Activated CD4-positive, CD25-positive, alpha-beta regulatory T cell treated with anti-CD3 and anti-CD28 coated beads, Interleukin-2, amount 50 U/mL, for 24 hours (primary cell): ENCODE results near the gene FAM163A.
A peak's percentile ranks its signal among the peaks of the same experiment; 100 is the strongest.
"Not testable (repeated sequence)": the region's sequence is repeated elsewhere in the genome, so short reads cannot be mapped to it uniquely, and the experiment has no call there.

ENCODE experiments used
- ATAC-seq, 2 donors: fragments of 150-1000 bp; cut with Tn5 transposase; one replicate each; pipeline ENCODE4 v1.10.0; 2021; ENCODE audit warnings: mild to moderate bottlenecking in 1 of 2, moderate library complexity in 1 of 2

FAM163A gene

DNA sequence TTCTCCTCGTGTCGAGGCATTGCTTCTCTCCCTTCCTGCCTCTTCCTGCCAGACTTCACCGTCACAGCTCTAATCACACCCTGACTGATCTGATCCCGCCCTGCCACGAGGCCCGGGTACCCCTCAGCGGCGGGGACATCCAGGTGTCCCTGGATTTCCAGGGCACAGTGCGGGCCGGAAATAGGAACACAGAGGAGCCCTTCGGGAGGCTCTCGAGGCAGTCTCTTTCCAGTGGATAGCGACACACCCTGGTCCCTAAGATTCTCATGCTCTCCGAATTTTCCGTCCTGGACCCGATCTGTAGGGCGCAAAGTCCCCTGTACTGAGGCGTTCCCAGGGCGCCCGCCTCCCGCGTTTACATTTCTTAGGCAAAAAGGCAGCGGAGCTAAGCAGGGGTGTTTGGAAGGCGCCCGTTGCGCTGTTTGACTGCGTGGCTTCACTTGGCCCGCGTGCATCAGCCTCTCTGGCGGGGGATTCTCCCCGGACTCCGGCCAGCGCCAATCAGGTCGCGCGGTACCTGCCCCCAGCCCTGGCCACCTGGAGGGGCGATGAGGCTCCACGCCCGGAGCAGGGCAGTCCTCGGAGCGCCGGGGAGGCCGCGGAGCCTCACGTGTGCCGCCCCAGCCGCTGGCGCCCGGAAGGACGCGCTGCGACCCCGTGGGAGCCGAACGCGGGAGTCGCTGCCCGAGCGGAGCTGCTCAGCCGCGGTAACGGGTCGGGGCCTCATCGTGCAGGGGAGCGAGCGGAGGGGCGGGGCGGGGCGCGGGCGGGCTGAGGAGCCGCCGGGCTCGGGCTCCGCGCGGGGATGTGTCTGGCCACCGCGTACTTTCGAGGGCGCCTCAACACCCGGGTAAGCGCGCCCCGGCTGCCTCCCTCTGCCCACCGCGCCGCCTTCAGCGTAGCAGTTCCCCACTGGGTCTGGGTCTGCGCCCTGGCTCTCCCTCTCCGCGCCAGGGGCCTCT is at the start of gene FAM163A:
FAM163A (plus strand) TSS at position 575 of the 962 bp plus-strand sequence. CDS start 69,807 bp downstream, outside the sequence.
- ATAC-seq: no peak

DNA sequence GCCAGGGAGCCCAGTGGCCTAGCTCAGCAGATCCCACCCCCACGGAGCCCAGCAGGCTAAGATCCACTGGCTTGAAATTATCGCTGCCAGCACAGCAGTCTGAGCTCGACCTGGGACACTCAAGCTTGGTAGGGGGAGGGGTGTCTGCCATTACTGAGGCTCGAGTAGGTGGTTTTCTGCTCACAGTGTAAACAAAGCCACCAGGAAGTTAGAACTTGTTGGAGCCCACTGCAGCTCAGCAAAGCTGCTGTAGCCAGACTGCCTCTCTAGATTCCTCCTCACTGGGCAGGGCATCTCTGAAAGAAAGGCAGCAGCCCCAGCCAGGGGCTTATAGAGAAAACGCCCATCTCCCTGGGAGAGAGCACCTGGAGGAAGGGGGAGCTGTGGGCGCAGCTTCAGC is 48.6 kb upstream of the FAM163A start:
- not testable (repeated sequence) for ATAC-seq

DNA sequence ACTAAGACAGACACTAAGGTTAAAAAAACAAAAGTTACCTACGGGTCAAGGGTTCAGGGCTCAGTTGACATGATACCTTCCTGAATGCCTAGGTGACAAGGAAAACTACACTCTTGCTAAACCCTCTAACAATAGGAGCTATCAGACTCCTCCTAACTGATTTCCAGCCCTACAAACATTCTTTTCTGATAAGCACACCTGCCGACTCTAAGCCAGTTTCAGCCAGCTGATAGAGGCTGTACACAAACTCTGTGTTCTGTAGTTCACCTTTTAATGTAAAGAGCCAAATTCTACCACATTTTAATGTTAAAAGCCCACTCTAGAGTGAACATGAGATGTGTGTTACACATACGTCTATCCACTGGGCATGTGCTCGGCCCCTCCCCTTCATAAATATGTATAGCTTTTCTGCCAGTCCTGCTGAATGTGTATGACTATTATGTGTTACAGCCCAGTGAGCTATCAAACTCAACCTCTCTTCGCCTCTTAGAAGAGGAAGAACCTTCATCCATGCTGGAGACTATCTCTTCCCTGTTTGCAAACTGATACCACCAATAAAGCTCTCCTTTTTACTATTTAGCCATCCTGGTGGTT is 40.0 kb upstream of the FAM163A start:
- no peak for ATAC-seq

DNA sequence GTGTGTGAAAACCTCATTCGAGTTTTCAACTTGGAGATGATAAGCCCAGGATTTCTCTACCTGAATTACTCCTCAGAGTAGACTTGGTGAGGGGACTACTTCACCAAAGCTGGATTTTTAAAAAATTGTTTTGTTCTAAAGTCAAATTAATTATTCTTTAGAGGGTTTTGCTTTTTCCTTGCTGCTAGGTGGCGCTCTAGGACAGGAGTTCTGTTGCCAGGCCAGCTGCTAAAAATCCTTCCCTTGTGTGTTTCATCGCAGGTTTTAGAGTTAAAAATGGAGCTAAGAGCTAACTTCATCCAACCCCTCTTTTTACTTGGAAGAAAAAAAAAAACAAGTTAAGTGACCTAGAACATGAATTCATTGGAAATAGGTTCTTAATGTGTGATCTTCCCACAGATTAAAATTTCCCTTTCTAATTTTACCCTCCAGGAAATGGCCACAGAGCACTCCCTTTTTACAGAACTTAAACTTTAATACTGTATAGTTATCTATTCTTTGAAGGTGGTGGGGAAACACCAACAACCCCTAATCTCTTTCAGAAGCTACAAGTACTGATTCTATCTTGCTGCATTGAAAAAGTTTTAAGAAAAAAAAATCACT is 36.7 kb upstream of the FAM163A start:
- ATAC-seq: no peak

DNA sequence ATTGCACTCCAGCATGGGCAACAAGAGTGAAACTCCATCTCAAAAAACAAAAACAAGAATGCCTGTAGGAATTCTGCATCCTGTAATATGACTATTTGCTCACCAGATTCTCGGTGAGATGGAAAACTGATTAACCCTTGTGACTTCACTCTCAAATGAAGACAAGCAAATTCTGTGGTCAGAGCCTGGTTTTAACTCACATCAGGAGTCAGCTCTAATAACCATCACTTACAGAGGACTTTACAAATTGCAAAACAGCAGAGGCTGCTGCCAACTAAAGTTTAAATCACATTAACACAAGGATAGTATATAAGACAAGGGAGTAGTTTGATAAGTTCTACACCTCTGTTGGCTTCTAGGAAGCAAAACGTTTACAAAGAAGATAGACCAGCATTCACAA is 35.7 kb upstream of the FAM163A start:
- no peak for ATAC-seq

DNA sequence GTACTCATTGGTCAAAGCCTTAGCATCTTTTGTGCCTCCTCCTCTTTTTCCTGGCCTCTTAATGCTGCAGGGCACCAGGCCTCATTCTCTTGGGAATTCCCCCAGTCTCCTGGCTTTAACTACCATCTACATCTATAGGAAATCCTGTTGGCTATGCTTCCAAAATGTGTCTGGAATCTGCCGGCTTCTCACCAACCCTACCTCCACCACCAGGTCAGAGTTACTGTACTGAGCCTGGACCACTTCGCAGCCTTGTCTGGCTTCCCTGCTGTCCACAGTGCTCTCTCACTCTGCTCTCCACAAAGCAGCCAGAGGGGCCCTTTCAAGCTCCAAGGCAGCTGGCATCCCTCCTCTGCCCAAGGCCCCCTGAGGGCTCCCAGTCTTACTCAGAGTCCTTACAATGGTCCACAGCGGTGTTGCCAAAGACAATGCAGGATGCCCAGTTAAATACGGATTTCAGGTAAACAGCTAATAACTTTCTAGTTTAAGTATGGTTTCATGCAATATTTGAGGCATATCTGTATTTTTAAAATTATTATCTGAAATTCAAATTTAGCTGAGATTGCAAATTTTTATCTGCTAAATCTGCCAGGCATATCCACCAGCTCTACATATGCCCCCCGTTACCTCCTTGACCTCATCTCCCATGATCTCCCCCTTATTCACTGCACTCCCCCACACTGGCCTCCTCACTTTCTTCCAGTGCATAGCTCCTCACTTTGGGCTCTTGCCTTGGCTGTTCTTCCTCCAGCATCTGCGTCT is 34.5 kb upstream of the FAM163A start:
- ATAC-seq: no peak

DNA sequence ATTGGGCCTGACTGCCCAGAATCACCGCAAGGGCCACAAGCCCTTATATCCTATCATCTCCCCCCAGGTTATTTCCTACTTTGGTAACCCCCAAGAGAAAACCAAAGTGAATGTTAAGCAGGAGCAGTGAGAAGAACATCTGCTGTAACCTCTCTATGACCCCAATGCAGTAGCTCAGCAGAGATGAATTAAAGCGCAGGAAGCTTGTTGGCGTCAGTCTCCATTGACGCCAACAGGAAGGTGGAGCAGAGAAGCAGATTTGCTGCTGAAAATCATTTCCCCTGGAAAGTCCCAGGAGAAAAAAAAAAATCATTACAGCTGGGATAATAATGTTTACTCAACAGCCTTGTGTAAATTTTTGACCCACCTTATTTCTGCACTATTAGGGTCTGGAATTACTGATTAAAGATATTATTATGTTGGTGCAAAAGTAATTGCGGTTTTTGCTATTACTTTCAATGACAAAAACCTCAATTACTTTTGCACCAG is 33.2 kb upstream of the FAM163A start:
- ATAC-seq: peak in 1 of 2 donors; percentile 21

DNA sequence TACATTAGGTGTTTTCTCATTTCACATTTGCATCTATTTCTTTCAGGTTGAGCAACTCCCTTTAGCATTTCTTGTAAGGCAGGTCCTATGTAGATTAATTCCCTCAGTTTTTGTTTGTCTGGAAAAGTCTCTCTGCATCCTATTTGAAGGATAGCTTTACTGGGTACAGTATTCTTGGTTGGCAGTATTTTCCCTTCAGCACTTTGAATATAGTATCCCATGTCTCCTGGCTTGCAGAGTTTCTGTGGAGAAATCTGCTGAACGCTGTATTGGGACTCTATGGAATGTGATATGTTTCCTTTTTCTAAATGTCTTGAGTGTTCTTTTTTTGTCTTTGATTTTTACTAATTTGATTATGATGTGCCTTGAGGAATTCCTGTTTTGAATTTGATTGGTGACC is 28.9 kb upstream of the FAM163A start:
- no peak for ATAC-seq

DNA sequence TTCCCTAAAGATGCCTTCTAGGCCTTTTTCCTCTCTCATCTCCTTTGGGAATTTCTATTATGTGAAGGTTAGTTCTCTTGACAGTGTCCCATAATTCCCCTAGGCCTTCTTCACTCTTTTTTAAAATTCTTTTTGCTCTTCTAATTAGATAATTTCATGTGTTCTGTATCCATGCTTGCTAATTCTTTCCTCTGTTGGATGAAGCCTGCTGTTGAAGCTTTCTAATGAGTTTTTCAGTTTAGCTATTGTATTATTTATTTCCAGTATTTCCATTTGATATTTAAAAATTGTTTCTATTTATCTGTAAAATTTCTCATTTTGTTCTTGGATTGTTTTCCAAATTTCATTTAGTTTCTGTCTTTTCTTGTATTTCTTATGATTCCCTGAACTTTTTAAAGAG is 28.5 kb upstream of the FAM163A start:
- ATAC-seq: no peak

DNA sequence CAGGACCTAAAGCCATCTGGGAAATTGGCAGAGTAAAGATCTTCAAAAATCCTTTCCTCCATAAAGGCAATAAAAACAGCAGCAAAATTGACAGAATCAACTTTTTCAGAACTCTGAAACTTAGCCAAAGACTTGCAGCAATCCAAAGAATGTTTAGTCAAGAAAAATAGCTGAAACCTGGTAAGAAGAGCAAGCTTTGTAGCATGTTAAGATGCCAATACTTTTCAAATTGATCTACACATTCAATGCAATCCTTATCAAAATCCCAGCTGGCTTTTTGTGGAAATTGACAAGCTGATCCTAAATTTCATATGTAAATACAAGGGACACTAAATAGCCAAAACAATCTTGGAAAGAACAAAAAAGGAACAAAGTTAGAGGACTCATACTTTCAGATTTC is 23.8 kb upstream of the FAM163A start:
- no peak for ATAC-seq

DNA sequence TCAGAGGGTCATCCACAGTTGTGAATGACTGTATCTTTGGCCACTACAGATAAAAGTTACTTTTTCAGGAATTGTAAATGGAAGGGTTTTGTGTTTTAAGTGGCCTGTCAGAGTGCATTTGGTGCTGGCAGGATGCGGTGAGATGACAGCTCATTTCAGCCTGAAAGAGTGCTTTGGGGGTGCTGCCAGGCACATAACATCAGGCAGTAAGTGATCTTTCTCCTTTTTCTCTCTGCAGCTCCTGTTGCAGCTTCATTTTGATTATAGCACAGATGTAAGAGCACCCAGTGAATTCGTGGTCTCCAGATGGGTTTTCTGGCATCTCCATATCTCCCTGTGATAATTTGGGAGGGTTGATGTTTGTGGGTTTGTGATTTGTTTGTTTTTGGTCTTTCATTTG is 14.8 kb upstream of the FAM163A start:
- no peak for ATAC-seq

DNA sequence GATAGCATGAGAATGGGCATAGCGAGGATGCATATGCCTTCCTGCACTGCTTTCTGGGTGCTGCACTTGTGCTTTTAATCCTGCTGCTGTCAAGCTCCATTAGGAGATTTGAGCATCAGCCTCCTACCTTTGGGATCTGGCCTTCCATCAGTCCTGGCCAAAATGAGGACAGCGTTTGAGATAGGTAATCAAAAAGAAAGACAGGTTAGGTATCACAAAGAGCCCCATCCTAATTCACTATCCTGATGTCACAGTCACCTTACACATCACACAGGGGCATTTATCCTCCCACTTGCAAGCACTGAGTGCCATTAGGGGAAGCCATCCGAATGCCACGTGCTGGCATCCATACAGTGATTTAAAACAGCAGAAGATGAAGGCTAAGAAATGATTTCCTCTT is 13.2 kb upstream of the FAM163A start:
- ATAC-seq: no peak

DNA sequence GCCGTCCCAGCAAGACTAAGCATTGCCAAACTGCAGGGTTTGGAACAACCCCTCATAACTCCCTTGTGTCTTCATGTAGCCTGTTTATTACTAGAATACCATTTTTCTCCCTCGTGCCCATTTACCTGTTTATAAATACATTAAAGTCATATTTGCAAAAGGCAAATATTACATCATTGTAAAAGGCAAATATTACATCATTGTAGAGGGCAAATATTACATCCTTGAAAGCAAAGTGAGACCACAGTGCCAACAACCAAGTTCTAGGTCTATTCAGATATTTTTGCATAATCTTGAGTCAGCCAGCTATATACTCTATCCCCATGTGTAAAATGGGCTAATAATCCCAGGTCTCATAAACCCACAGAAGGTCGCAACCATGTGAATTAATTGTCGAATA is 11.4 kb upstream of the FAM163A start:
- ATAC-seq: no peak

DNA sequence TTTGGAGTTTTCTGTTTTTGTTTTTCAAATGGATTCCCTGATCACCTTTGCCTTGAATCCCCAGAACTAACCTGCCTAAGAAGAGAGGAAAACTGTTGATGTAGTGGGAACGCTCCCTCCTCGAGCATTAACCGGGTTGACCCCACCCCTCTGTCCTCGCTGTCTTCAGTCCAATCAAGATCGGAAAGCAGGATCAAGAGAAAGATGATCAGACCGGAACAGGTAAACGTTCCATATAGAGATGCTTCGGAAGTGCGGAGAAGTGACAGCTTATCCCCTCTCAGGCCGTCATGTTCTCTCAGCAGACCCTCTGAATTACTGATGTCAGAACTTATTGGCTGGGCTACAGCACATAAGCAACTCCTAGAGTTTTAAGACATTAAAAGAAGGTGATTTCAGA is 800 bp upstream of the FAM163A start:
- ATAC-seq: no peak

DNA sequence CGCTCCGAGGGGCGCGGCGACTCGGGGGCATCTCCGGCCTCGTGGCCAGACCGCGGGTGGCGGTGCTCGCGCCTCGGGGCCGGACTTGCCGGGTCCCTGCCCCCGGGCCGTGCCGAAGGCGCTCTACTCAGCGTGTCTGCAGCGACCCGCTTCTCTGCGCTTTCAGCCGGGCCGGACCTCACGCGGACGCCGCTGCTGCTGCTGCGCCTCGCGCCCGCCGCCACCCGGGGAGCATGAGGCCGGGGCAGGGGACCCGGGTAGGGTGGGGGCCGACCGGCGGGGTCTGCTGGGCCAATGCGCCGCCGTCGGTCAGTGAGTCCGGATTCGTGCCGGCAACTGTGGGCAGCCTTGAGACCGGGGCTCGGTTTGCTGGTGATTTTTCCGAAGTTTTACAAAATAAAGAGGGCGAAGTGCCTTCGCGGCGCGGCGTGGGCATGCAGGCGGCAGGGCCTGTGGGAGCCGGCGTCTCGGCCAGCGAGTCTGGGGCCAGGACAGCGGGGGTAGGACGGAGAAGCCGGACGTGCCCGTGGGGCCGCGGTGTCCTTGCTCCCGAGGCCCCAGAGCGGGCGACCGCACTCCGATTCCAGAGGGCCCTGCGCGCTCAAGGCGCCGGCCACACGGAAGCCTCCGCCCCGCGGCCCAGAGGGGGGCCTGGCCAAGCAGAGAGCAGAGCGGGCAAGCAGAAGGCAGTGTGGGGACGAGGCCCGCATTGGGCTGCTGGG is 749 bp downstream of the FAM163A start:
- no peak for ATAC-seq

DNA sequence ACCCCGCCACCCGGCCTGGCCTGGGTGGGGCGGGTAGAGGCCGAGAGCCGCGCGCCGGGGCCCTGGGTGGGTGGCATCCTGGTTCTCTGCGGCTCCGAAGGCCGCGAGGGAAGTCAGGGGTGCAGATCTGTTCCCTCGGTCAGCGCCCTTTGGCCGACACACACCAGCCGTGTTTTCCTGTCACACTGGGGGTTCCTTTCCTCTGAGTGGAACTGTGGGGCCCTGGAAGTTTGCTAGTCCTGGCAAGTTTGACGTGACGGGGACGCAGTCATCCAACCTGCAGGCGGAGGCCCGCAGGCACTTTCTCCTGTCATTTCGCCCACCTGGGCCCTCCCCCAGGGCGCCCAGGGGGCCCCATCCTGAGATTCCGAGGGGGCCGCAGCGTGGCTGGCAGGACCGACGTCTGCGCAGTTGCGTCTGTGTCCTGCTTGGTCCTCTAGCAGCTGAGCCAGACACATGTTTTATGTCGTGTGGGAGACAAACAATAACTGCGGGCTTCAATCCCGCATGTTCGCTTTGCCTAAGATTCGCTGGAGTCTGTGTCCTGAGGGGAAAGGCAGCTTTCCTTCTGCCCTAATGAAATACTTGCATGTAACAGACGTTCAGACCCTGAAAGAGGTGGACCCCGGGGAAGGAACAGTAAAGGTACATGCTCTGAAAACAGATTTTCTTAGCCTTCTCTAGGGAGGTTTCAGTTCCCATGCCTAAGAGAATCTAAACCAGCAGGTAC is 1.5 kb downstream of the FAM163A start:
- ATAC-seq: no peak

DNA sequence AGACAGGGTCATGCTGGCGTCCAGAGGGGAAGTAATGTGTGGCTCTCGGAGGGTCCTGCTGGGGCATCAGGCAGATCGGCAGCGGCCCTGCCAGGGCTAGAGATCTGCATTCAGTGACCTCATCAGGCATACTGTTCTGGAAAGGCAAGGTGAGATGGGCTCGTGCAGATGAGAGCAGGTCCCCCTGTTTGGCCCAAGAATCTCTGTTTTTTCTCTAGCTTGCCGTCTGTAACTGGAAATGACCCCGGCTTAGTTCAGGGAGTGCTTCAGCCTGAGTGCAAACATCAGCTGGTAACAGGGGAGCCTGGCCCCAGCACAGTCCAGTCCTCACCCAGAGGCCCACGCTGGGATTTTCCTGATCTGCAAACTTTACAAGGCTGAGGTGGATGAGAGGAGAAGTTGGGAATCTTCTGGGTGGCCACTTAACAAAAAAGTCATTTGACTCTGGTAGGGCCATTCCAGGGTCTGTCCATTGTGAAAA is 2.1 kb downstream of the FAM163A start:
- ATAC-seq: no peak

DNA sequence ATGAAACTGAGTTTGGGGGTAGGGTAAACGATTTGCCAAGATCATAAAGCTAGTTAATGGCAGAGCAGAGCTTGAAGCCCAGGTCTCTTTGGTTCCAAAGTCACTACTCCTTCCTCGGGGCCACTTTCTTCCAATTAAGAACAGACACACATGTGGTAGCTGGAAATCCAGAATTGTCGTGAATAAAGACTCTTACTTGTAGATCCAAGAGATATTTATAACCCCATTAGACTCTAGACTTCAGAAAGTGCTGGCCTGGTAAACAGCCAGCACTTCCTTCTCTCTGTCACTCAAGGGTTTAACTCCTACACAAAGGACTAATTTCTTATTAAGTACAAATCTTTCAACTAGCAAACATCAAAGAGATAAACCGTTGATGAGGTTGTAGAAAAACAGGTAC is 2.7 kb downstream of the FAM163A start:
- no peak for ATAC-seq

DNA sequence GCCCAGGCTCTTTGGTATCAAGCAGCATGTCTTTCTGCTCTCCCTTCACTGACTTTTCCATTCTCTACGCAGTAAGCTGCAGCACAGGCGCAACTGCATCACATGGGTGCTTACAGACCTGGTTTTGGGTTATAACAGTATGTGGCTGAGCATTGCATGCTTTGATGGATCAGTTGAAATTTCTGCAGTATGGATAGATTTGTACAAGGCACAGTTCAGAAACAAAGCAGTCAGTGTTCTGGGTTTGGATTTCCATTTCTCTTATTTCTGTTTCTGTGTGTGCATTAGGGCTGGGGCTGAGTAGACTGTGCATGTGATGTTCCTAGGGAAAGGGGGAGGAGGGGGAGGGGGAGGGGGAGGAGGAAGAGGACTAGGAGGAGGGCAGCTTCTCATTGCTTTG is 4.5 kb downstream of the FAM163A start:
- ATAC-seq: no peak

DNA sequence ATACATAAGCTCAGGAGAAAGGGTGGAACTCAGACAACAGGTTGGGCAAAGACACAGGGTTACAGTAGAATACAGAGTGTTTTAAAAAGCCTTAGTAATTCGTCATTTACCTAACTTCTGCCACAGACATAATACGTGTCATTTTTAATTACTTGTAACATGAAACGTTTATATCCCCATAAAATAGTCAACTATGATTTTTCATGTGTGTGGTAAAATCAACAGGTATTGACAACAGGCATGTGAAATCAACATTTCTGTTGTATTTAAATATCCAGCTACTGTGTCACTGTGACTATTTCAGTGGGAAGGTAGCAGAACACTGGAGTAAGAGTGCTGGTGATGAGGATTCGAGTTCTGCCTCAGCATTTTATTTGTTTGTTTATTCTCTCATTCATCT is 5.7 kb downstream of the FAM163A start:
- ATAC-seq: no peak

DNA sequence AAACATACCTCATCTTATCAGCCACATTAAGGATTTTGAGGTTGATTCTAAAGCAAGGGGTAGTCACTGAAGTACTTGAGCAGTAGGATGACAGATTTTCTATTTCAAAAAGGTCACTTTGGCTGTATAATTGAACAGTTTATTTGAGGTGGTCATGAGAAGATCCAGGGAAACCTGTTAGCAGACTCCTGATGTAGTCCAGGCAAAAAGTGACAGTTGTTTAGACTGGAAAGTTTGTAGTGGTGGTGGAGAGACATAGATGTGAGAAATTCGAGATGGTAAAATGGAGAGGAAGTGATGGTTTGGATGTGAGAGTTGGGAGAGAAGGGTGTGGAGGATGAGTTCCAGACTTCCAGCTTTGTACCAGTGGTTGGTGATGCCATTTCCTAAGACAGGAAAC is 7.5 kb downstream of the FAM163A start:
- ATAC-seq: no peak
